HG03354 (cell line): ENCODE measurements around the gene ROBO1.

Experiments
- ATAC-seq: cut with Tn5 transposase; IDR thresholded peaks from one replicate; pipeline ENCODE4 v1.9.1; 2021; ENCODE audit warnings: mild to moderate bottlenecking; ENCODE audit not compliant: unreplicated experiment, poor library complexity, severe bottlenecking

The ROBO1 gene

DNA sequence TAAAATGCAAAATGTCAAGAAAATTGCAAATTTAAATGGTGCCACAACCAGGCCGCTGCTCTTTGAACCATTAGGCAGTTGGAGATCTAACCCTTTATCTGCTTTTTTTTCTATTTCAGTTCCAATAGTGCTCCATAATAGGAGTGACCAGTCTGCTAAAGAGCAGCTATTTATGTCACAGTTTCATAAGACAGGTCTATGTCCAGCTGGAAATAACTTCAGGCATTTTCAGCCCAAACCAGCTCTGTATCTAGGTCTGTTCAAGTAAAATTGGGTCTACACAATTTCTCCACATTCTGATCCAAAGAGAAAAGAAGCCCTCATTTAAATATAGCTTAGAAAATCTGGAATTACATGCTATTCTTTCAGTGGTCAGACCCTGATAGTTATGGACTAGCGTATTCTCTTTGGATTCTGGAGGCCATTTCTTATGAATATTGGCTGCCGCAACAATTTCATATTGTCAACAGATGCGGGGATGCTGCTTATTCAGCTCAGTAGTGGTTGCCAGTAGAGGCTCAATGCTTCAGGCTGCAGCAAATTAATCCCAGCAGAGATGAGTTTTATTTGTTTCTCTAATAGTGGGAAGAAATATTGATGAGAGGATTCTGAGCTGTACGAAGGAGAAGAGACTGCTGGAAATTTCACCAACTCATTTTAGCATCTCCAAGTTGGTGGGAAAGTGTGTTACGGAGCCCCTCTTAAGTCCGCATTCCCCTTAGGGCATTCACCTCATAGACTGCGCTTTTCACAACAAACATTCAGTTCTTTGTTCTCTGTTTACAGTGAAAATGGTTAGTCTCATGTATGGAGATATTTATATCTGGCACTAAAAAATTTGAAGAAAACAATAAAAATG is 887.0 kb downstream of the ROBO1 start:
- ATAC-seq = no peak

DNA sequence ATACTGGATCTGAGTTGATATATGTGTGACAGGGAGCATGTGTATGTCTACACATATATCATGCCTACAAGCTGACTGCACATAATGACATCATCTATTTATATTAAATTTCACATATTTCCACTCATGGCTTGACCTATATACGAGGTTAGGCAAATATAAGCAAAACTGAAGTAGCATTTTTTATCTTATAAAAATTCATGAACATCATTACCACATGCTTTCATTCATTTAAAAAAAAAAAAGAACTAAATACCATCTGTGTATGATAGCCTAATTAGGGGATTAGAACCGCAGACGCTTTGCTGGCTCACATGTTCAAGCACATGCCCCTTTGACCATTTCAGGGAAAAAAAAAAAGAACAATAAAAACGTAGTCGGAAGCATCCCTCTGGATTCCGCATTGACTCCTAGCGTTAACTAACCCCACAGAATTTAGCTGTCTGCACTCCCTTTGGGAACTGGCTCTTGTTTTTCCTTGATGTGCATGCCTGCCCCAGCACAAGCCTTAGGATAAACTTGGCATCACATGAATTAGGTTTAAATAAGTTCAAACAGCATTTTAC is 888.4 kb downstream of the ROBO1 start:
- no peak for ATAC-seq

DNA sequence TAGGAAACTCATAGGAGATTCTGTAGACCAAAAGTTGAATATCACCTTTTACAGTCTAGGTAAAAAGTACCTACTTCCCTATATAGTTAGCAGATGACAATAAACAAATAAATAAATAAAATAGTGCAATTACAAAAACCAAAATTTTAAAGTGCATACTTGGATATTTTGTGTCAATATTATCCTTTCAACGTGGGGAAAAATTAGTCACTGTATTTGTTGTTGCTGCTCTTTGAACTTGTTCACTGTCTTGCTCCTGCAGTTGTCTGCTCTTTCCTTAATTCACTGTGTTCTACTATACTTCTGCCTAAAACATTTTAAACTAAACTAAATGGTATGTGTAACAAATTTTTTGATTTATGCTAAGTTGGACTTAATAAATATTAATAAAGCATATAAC is 889.0 kb downstream of the ROBO1 start:
- no peak for ATAC-seq

DNA sequence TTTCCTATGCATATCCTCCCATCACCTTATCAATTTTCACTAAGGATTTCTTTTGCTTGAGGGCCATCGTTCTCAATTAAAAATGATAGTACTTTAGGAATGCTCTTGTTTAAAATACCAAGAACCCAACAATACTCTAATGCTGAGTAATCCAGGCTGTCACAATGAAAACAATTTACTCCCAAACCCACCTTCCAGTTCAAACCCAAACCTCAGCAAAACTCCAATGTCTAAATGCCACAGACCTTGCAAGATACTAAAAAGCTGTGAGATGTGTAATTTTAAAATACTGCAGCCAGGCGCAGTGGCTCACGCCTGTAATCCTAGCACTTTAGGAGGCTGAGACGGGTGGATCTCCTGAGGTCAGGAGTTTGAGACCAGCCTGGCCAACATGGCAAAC is 889.8 kb downstream of the ROBO1 start:
- ATAC-seq = no peak

DNA sequence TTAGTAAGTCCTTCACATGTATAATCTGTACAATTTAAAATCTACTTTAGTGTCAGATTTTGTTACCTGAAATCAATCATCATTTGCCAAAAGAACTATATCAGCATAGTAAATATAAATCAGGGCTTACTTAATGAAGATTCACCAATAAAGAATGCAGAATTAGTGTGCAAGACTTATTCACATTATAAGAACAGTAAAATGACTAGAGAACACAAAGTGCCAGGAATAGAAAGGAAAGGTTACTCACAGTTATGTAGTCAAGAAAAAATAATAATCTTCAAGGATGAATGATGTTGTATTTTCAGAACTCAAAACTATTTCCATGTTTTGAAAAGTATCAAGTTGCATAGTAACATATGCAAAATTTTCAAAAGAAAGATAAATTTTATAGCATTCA is 891.9 kb downstream of the ROBO1 start:
- ATAC-seq = no peak

DNA sequence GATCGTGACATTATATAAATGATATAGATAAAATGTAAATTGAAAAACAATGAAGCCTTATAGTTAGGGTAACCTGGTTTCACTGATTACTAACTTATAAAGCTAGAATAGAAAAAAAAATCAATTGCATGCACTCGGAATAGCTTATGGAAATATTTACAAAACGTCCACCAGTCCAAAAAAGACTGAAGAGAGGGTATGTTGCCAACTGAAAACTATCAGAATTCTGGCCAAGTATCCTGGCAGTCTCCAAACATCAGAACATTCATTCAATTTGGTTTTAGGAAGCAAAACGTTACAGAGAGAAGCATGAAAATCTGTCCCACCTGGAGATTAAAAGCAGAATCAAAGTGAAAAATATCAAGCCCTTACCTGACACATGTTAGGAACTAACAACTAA is 892.4 kb downstream of the ROBO1 start:
- ATAC-seq = no peak

DNA sequence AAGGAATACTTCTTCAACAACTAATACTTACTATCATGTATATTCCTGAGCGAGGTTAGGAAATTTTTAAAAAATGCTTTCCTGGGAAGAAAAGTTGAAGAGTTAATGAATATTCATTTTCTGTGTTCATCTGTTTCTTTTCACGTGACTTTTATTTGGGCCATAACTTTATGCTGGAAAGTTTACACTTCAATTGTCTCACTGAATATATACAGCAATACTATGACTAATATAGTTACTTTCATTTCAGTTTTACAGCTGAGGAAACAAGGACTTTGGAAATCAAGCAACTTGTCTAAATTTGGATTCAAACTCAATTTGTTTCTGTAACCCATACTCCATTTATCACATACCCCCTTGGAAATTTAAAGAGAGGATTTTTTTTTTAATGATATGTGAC is 894.2 kb downstream of the ROBO1 start:
- no peak for ATAC-seq

DNA sequence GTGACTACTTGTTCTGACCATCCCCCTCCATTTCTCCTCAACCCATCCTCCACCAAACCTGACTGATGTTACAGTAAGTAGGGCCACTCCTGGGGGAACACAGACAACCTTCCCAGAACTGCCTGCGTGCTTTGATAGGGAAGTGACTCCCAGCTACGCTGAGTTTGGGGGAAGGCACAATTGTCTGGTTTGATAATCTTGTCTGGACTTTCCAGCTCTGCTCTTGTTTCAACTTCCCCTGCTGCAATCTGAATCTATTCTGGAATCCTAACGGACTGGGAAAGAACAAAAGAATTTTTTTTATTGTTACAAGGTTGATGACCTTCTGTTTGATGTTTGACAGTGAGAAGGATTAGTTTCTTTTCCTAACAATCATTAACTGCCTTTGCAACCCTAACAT is 895.6 kb downstream of the ROBO1 start:
- no peak for ATAC-seq

DNA sequence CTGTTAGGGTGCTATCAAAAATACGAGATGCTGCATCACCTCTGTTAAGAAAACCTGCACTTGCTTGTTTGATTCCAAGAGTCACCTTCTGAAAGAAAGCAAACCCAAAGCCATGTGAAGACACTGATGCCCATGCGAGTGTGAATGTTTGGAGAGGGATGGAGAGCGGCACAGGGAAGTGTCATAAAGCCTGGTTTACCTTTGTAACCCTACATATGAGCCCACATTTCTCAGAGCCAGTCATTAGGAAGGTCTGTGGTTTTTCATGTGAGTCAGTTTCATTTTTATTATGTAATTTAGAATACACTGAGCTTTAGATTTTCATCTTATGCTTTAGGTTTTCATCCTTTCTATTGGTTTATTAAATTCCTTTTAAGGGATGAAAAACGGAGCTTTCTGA is 896.8 kb downstream of the ROBO1 start:
- no peak for ATAC-seq

DNA sequence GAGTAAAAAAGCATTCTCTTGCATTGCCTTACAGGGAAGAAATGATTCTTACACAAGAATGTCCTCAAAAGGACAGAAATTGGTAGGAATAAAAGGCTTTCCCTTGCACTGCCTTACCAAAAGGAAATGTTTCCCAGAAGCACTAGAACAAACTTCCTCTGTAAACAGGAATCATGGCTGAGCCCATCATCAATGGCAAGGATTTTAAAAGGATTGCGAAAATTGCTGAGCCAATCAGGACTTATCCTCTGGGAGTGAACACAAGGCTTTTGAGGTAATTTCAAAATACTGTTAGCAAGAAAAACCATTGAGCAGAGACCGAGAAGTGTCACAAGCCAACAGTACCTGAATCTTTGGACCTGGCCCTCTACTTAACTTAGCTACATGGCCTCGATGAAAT is 897.3 kb downstream of the ROBO1 start:
- no peak for ATAC-seq

DNA sequence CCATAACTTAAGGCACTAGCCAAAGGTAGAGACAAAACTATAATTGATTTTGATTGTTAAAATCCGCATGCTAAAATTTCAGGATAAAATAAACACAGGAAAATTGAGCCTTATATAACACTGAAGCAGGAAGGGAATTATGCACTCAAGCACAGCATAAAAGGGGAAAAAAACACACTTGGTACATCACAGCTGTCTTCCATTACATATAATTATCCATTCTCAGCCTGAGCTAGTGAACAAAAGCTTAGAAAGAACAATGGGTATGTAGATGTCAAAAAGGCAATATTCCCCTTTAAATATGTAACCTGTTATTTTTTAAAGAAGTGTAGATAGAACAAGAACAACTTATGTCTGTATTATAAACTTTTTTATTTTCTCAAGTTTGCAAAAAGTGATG is 899.2 kb downstream of the ROBO1 start:
- ATAC-seq = no peak

DNA sequence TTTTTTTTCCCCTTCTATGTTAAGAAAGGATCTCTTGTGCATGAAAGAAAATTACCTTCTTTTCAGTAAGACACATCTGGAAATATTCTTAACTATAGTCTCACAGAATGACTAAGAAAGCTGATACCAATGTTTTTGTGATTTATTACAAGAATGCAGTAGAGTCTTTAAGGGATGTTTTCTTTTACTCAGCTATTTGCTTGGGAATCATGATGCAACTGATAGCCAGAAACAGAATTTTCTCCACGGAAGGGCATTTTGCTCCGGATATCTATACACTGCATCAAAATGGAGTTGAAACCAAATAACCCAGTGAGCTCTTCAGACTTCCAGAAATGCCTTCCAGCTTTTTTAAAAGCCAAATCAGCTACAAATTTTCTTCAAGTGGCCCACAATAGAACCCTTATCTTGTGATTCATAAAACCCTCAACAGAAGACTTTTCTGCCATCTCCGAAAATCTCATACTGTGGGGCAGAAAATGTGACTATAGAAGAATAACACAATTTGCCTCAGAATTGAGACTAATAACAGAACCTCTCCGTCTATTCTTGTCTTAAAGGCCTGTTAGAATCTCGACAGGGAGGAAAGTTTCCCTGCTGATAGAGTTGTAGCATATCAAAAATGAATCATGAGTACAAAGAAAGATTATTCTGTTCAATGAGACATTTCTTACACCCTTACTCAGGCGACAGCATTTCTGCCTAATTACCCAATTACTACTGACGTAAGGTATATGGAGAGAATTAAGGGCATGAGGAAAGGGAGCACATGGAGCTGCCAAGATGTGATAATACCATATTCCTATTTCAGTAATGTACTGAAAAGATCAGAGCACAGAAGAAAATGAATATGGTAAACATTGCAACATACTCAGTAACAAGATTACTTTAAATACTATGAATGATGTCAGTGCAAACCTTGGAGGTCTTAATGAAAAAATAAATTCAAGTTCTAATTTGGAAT is 900.1 kb downstream of the ROBO1 start:
- no peak for ATAC-seq

DNA sequence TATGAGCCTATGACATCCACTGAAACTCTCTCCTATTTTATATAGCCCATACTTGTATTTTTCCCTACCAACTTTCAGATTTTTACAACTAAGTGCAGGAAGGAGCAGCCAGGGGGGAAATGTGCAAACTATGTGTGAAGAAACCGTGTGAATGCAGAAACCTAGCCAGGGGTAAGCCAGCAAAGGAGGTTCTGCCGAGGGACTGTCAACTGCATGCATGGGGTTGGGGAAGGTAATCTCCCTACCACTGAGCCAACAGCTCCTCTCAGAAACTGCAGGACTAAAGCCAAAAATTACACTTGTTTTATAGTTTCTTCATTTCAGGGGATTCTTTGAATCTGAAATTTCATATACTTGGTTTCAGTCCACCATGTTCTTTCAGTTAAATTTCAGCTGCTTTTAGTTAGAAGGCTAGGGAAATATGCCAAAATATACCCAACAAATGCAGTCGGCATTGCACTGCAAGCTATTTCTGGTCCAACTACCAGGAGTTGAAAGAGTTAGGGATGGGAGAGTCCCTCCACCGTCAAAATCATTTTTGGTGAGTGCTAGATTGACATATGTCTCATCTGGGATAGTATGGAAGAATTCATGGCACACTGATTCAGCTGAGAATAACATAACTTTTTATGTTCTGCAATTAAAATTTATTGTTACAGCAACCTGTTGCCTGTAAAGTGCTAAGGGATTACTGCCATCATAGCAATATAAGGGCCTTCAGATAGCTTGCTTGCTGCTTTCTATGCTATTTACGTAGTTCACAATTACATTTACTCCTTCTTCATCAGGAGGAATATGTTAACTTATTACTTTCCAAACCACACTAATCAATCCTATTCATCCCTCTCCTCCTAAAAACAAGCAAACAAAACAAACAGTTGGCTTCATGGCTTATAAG is 904.2 kb downstream of the ROBO1 start:
- ATAC-seq = no peak

DNA sequence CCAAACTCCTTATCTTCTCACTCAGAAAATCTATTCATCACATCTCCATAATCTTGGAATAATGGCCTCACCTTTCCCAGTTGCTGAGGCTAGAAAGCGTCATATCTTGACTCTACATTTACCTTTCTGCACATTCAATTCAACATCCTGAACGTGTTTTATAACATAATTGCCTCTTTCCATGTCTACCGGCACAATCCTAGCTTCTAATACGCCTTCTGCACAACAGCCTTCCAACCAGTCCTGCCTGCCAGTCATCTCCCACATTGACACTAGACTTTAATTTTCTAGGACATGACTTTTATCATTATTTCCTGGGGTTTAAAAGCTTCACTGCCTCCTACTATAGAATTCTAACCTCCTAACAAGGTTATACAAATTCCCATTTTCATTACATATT is 906.6 kb downstream of the ROBO1 start:
- ATAC-seq = no peak

DNA sequence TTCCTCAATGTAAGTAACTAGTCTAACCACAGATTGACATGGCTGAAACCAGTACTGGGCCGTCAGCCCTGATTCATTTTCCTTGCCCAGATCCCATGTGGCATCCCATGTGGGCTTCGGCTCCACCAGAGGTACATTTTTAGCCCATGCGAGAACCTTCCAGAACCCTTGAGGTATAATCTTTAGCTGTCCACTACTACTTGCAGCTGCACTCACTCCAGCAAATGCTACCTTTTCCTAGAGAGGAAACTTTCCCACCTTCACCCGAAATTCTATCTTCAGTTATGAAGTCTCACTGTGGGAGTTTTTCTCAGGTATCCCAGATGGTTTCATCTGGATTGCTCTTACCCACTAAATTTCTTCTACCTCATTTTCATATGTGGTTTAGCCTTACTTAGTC is 907.2 kb downstream of the ROBO1 start:
- ATAC-seq = no peak

DNA sequence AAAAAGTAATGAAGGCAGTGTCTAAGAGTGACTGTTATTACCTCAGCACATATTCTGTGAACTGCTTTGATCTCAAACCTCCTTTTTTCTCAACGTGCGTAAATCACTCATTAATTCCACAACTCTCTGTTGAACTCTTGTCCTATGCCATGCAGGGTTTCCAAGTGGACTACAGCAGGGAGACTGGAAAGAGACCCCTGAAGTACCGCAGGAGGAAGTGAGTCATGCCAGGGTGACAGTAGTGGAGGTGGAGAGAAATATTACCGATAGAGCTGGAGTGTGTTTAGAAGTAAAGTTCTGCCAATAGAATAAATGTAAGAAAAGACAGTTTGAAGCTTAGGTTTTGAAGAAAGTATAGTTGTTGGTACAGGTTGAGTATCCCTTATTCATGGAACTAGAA is 908.9 kb downstream of the ROBO1 start:
- ATAC-seq = no peak

DNA sequence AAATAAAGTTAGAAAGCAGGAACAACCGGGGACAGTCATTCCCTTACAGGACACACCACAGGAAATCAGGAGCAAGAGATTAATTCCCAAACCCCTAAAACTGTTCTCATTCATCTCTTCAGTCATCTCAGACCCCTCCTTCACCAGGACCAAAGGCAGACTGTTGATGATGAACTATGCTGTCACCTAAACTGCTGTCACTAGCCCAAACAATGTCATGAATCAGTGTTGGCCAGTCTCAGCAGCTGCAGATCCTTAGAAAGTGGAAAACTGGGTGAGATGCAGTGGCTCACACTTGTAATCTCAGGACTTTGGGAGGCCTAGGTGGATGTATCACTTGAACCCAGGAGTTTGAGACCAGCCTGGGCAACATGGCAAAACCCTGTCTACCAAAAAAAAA is 909.6 kb downstream of the ROBO1 start:
- ATAC-seq = no peak

DNA sequence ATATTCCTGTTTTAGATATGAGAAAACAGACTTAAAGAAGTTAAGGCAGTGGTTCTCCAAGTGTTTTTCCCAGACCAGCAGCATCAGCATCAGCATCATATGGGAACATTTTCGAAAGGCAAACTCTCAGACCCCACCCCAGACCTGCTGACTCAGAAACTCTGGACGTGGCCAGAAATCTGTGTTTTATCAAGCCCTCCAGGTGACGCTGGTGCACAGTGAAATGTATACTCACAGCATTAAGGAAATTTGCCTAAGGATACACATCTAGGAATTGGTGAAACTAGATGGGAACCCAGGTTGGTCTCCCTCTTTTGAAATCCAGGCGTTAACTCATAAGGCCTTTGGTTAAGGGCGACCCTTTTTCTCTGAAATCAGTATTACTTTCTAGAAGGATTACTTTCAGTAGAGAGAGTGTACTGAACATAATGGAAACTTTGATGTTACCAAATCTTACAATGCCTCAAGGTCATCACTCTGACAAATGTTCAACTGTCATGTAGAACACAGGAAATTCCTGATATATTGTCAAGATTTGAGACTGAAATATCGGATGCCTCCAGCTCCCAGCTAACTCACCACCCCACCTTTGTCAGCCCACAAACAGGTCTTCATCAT is 910.2 kb downstream of the ROBO1 start:
- ATAC-seq = no peak

DNA sequence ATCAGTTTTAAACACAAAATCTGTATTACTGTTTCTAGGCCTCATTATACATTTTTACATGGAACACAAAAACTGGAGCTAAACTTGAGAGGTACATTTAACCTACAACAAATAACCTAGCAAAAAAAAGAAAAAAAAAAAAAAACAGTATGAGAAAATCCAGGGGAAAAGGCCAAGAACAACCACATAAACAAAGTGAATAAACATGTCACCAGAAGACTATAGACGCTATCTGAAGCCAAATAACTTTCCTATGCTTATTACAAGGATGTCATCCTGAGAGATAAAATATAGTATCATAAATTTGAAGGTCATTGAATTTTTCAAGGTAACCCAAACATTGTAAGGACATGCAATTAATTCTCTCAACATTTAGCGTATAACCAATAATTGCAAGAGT is 911.6 kb downstream of the ROBO1 start:
- ATAC-seq = no peak
